Measurements from ENCODE around the gene SULT1E1.

- no peak for TF ChIP-seq EP300 (IDR thresholded peaks at IDR 0.05)
- no peak for TF ChIP-seq POLR2AphosphoS5 (IDR thresholded peaks at IDR 0.05)
These were observed 10.0 kb downstream of the SULT1E1 start for GRCh38 chr4:69849969-69850368.
